Muscle of leg (tissue), 11 donors: Measurements from ENCODE around the gene SH2D1B. TPM values are rescaled to one million over a fixed set of nuclear protein-coding genes. Genes with fewer than 3 reads are reported as not detected.

Experiments
- DNase-seq: peaks from one replicate; pipeline ENCODE4 v3.0.0; 2013
- H3K27ac ChIP-seq: one replicate; pipeline ENCODE4 v1.5.1; 2013; ENCODE audit warnings: mild to moderate bottlenecking, low read length, control low read depth
- H3K27me3 ChIP-seq: one replicate; pipeline ENCODE4 v1.6.1; 2013; ENCODE audit warnings: low read length; ENCODE audit not compliant: control insufficient read depth, insufficient read depth
- H3K36me3 ChIP-seq: one replicate; pipeline ENCODE4 v1.6.1; 2013; ENCODE audit warnings: low read length; ENCODE audit not compliant: control insufficient read depth, insufficient read depth
- H3K4me1 ChIP-seq: one replicate; pipeline ENCODE4 v1.6.1; 2013; ENCODE audit warnings: low read length; ENCODE audit not compliant: control insufficient read depth, insufficient read depth
- H3K4me3 ChIP-seq: one replicate; pipeline ENCODE4 v1.5.1; 2013; ENCODE audit warnings: low read length, control low read depth
- H3K9me3 ChIP-seq: replicated peaks from 2 replicates; pipeline ENCODE4 v1.6.1; 2013; ENCODE audit warnings: low read depth, low read length; ENCODE audit not compliant: control insufficient read depth
- WGBS: methylation state at CpG from one replicate; pipeline ENCODE4 v1.1.5; 2013; ENCODE audit warnings: missing lambda C conversion rate; ENCODE audit not compliant: insufficient coverage; 5-methylcytosine and 5-hydroxymethylcytosine counted together
- polyA plus RNA-seq, 8 donors: library from polyadenylated mRNA; unstranded; fragments of 120-200 nt; gene quantifications; one replicate each; pipeline versions ENCODE4 v1.2.1 to v1.2.3, GENCODE V29; 2013; ENCODE audit warnings: inconsistent platforms in 1 of 8, low replicate concordance in 1 of 8; ENCODE audit not compliant: insufficient read length in 8 of 8, insufficient read depth in 1 of 8
- total RNA-seq: library from RNA; stranded (reverse); fragments of 120-200 nt; gene quantifications from one replicate; pipeline ENCODE4 v1.2.4, GENCODE V29; 2013

SH2D1B gene
- total and polyA plus RNA-seq, 9 donors: 0.14 to 0.39 (median 0.26) TPM; not detected in 1

DNA sequence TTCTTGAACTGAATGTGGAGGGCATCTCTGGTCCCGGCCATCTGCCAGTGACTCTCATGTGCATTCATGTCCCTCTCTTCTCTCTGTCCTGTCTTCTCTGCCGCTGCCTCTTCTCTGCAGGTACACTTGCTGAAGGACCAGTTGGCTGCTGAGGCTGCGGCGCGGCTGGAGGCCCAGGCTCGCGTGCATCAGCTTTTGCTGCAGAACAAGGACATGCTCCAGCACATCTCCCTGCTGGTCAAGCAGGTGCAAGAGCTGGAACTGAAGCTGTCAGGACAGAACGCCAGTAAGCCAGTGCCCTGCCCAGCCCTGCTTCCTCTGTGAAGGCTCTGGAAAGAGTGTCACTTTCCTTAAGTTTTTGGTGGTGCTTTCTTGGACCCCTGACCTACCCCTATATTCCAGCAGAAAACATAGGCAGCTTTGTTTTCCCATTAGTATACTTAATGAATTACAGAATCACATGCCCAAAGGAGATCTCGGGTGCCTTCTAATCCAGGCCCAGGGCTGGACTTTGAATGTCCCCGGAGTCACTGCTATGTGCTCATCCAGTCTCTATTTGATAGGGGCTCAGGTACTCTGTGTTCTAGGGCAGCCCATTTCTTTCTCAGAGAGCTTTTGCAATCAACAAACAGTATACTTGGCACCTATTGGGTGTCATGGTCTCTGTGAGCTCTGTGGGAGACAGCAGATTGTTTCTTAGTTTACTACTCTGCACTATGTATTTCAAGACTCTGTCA lies 46.5 kb downstream of the SH2D1B start:
- H3K27ac ChIP-seq: no peak overlapping the region
- no peak overlapping the region for H3K4me3 ChIP-seq
- H3K36me3 ChIP-seq: no peaks in the 10 kb centered on the region
- no peak for DNase-seq
- 91% methylated on average over 7 of the region's 10 CpGs for WGBS
- H3K27me3 ChIP-seq: no peaks in the 10 kb centered on the region
- H3K9me3 ChIP-seq: no peaks in the 10 kb centered on the region
- H3K4me1 ChIP-seq: no peaks in the 10 kb centered on the region

DNA sequence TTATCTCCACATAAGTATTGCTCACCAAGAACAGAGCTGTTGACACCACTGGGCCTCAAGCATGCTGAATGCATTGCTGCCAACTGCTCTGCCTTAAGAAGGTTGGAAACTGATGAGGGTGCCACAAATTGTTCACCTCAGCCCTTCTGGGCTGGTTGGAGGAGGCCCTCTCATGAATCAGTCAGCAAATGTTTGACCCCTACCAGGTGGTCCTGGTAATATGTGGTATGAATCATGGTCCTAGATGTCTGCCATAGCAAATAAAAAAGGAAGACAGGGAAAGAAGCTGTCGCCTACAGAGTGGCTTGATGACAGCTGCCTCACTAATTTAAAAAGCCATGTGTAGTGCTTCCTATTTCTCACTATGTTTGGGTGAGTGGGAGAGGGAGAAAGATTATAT lies 47.4 kb downstream of the SH2D1B start:
- Histone ChIP-seq H3K4me1 (no peaks in the 10 kb centered on the region), H3K36me3 (no peaks in the 10 kb centered on the region)

DNA sequence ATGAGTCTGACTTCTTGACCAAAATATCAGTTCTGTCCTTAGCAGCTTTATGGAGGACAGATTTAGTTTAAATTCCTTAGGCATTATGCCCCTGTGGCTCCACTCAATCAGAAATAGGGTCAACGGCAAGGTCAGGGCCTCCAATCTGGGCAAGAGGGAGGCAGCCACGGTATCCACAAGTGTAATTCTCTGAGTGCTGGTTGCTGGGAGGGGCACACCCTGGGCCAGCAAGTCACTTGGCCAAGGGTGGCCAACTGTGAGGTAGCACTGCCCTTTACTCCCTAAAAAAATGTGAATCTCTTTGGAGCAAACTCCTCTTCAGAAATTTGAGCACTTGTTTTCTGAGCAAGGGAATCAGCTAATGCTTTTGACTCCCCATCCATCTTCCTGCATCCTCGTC lies 48.1 kb downstream of the SH2D1B start:
- Histone ChIP-seq H3K4me3 (no peak overlapping the region), H3K27me3 (no peaks in the 10 kb centered on the region), H3K9me3 (no peaks in the 10 kb centered on the region), H3K4me1 (no peaks in the 10 kb centered on the region), H3K27ac (no peak overlapping the region), H3K36me3 (no peaks in the 10 kb centered on the region)
- DNase-seq: no peak
- WGBS: 65% methylated on average over 2 of the region's 3 CpGs

More for the DNA sequence above, 47.4 kb downstream of the SH2D1B start:
- no peak overlapping the region for H3K27ac ChIP-seq
- whole genome bisulfite sequencing: no CpG with 5 or more reads among the region's 1 CpG
- no peak overlapping the region for H3K4me3 ChIP-seq
- DNase-seq: no peak
- H3K27me3 ChIP-seq: no peaks in the 10 kb centered on the region
- no peaks in the 10 kb centered on the region for H3K9me3 ChIP-seq

DNA sequence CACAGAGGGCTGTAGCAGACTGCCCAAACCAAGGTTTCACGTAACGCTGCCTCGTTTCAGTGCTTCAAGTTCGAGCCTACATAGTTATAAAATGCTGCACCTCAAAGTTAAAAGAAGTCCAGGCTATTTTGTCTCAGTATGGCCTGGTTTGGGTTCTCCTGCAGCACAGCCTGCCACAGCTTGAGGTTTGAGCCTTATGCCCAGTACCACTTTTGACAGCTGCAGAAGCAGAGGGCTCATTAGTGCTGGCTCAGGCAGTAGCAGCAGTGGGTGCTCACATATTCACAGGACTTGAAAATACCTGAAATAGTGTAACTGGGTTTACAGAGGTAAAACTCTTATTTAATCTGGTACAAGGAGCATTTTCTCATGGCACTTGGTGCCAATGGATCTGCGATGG lies 50.6 kb downstream of the SH2D1B start:
- H3K27ac ChIP-seq: no peak overlapping the region
- H3K9me3 ChIP-seq: no peaks in the 10 kb centered on the region
- no peak overlapping the region for H3K4me3 ChIP-seq
- DNase-seq: no peak
- H3K36me3 ChIP-seq: no peaks in the 10 kb centered on the region
- no peaks in the 10 kb centered on the region for H3K4me1 ChIP-seq
- no peaks in the 10 kb centered on the region for H3K27me3 ChIP-seq
- 76% methylated on average over 4 of the region's 5 CpGs for WGBS

DNA sequence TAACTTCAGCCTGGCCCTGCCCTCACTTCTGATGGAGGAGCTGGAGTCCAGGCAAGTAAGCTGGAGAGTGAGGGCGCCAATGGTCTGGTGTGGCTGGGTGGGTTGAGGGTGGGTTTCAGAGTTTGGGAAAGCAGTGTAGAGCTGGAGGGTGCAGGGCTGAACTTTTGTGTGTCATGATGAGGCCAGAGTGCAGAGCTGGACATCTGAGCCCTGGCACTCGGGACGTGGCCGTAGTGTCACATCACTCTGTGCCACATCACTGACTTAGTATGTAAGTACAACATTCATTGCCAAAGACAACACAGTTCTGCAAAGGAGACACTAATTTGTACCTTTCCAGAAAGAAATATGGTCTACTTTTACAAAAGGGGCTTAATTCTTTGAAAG lies 51.1 kb downstream of the SH2D1B start:
- Histone ChIP-seq H3K9me3 (no peaks in the 10 kb centered on the region), H3K4me1 (no peaks in the 10 kb centered on the region), H3K27ac (no peak overlapping the region), H3K4me3 (no peak overlapping the region), H3K36me3 (no peaks in the 10 kb centered on the region), H3K27me3 (no peaks in the 10 kb centered on the region)
- no peak for DNase-seq
- WGBS: 100% methylated on average over 1 of the region's 4 CpGs

DNA sequence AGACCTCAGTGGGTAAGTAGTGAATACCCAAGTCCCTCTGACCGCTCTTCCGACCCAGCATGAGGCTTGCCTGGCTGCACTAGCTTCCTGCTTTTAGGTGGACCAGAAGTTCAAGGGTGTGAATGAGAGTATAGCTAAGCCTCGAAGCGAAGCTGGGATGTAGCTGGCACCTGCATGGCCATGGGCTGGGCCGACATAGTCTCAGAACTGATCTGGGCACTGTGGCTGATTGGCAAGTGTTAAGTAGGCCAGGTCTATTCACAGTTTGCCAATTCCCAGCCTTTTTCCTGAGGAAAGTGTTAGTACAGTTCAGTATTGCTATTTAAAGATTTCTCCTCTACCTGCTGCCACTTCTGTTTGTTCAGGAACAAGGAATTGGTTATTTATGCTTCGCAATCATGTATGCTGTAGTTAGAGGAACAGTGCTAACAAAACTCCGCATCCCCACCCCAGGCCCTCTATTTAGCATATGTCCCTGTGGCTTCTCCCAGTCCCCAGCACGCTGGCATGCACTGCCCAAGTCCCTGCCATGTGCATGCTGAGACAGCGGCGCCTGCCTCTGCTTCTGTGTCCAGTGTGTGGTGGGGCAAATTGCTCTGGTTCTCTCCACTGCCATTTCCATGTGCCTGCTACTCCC lies 51.6 kb downstream of the SH2D1B start:
- no peaks in the 10 kb centered on the region for H3K4me1 ChIP-seq
- no peaks in the 10 kb centered on the region for H3K36me3 ChIP-seq
- no peak overlapping the region for H3K27ac ChIP-seq
- no peaks in the 10 kb centered on the region for H3K27me3 ChIP-seq
- WGBS: 89% methylated on average over 8 of the region's 10 CpGs
- H3K4me3 ChIP-seq: no peak overlapping the region
- no peaks in the 10 kb centered on the region for H3K9me3 ChIP-seq
- DNase-seq: no peak

DNA sequence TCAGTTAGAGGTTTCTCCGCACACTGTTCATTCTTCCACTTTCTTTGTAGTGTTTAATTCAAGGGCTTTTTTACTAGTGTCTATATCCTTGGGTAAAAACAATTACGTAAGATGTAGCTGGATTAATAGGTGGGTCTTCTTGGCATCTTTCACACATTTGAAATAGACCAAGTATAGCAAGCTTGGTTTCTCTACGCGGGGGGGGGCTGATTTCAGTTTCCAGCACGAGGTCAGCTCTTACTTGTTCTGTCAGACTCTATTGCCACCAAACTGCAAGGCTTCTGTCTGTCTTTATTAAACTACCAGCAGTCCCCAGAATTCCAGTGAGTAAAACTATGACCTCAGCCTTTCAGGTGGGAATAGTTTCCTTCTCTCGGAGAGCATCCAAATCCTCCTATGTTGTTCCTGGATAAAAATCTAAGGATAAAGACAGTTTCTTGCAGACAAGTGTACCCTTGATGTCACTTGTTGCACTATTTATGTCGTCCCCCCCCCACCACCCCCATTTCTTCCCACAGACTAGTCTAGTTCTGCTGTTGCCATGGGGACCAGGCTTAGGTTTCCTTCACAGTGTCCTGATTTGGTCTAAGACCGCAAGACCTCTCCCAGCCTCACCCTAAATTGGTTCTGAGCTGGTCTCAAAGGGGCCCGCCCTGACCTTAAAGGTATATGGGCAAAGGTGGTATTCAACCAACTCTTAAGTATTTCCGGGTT lies 52.3 kb downstream of the SH2D1B start:
- Histone ChIP-seq H3K27me3 (no peaks in the 10 kb centered on the region), H3K36me3 (no peaks in the 10 kb centered on the region), H3K27ac (no peak overlapping the region), H3K9me3 (no peaks in the 10 kb centered on the region), H3K4me3 (no peak overlapping the region), H3K4me1 (no peaks in the 10 kb centered on the region)
- DNase-seq: no peak
- 100% methylated on average over 3 of the region's 10 CpGs for WGBS

DNA sequence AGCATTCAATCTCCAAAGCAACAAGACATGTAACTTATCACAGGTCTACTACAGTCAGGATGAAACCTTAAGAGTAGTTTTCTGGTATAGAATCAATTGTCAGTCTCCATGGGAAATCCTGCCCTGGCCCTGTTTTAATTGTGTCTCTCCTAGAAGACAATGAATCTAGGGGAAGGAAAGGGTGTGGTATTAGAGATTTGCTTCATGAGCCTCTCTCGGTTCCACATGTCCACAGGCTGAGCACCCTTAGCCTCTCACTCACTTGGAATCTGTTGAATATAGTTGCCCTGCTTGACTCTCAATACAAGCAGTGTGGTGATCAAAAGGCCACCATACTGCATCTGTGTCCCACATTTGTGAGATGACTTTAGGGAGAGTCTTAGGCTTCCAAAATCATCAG lies 53.0 kb downstream of the SH2D1B start:
- WGBS: no CpG with 5 or more reads among the region's 1 CpG
- no peaks in the 10 kb centered on the region for H3K4me1 ChIP-seq
- no peaks in the 10 kb centered on the region for H3K36me3 ChIP-seq
- DNase-seq: no peak
- no peaks in the 10 kb centered on the region for H3K9me3 ChIP-seq
- no peak overlapping the region for H3K4me3 ChIP-seq
- H3K27me3 ChIP-seq: no peaks in the 10 kb centered on the region
- no peak overlapping the region for H3K27ac ChIP-seq

DNA sequence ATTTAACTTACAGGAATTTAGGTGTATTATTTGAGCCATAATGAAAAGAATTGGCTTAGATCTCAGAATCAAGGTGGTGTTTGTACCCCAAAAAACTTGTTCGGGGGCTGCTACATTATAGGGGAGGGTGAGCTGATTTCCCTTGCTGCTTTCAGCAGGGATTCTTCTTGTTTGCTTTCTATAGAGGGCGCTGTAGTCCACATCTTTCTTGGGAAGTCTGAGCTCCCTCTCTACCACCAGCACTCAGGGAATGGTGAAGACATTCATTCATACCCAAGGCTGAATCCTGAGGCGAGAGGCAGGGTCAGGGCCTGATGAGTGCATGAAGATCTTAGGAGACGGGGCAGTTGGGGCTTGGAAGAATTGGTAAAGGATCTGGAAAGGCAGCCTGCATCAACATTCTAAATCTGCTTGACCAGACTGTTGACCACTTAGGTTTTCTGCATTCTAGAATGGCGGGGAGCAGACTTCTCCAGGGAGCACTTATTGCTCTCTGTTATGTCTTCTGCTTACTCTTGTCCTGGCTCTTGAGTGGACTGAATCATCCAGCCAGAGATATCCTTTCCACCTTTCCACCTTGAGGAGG lies 54.2 kb downstream of the SH2D1B start:
- no peak overlapping the region for H3K4me3 ChIP-seq
- no peaks in the 10 kb centered on the region for H3K4me1 ChIP-seq
- no peaks in the 10 kb centered on the region for H3K9me3 ChIP-seq
- DNase-seq: peak; percentile 15
- WGBS: 80% methylated on average over 2 of the region's 5 CpGs
- no peak overlapping the region for H3K27ac ChIP-seq
- no peaks in the 10 kb centered on the region for H3K27me3 ChIP-seq
- no peaks in the 10 kb centered on the region for H3K36me3 ChIP-seq

DNA sequence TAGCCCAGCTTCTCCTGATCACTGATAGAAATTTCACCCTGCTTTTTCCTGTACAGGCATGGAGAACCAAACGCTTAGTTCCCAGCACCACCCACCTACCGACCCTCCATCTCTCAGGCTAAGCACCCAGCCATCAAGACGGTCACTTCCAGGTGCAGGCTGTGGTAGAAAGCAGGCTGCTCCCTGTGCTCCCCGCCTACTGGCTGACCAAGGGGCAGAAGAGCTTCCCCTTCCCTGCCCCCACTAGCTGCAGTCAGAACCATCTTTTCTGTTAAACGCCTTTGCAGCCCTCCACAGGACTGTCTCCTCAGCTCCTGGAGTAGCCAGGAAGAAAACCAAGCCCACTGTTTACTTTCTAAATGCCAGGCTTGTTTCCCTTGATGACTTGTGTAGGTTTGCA lies 58.2 kb downstream of the SH2D1B start:
- no peak for DNase-seq
- Histone ChIP-seq H3K4me3 (no peak overlapping the region), H3K36me3 (no peaks in the 10 kb centered on the region), H3K27ac (no peak overlapping the region), H3K4me1 (no peaks in the 10 kb centered on the region), H3K9me3 (no peaks in the 10 kb centered on the region), H3K27me3 (no peaks in the 10 kb centered on the region)
- 82% methylated on average over 4 of the region's 5 CpGs for WGBS
